ENCODE measurements around the gene PRCC. TPM values are rescaled to one million over a fixed set of nuclear protein-coding genes. Genes with fewer than 3 reads are reported as not detected.

The PRCC gene
- total and polyA plus RNA-seq, 9 donors = 24.7 to 72.5 (median 50.9) TPM

DNA sequence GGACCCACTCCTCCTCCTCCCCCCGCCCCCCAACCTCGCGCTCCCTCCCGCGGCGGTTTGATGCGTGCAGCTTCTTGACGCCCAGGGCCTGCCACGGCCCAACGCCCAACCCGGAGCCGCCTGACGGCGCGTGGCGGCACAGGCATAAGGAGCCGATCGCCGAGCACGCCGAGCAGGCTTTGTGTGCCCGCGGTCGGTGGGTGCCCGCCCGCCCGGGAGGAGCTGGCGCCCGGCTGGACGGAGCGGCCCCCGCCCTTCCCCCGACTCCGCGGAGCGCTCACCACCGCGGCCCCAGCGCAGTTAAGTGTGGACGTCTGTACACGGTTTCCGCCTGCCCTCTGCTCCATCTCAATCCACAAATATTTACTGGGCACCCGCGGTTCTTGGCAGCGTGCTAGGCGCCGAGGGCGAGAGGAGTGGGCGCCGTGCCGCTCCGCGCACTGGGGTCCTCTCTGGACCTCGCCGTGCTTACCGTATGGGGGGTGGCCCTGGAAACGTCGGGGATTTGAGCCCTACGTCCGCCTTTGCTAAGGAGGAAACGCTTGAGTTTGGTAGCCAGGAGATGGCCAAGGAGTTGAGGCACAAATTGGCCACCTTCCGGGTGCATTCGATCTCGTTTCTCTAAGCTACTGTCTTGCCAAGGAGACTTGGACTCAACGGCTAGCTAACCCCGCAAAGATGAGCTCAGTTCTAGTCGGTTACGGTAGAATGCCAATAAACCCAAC, 15.4 kb upstream of the PRCC start:
- no peak for TF ChIP-seq POLR2A (IDR thresholded peaks at IDR 0.05)
- TF ChIP-seq, protein P1, sequence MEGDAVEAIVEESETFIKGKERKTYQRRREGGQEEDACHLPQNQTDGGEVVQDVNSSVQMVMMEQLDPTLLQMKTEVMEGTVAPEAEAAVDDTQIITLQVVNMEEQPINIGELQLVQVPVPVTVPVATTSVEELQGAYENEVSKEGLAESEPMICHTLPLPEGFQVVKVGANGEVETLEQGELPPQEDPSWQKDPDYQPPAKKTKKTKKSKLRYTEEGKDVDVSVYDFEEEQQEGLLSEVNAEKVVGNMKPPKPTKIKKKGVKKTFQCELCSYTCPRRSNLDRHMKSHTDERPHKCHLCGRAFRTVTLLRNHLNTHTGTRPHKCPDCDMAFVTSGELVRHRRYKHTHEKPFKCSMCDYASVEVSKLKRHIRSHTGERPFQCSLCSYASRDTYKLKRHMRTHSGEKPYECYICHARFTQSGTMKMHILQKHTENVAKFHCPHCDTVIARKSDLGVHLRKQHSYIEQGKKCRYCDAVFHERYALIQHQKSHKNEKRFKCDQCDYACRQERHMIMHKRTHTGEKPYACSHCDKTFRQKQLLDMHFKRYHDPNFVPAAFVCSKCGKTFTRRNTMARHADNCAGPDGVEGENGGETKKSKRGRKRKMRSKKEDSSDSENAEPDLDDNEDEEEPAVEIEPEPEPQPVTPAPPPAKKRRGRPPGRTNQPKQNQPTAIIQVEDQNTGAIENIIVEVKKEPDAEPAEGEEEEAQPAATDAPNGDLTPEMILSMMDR (IDR thresholded peaks at IDR 0.05) = peak in 2 of 3 donors; percentile 9 to 27
- 0% methylated on average over 49 to 67 of the region's 68 CpGs for WGBS, 3 donors
- H3K36me3 ChIP-seq = no peaks in the 10 kb centered on the region
- intact Hi-C loops (cut with DNase I) = no loop called here
- DNase-seq = peak; percentile 97 to 98 (median 97)
- peak overlapping the region; percentile 66 for H3K4me3 ChIP-seq
- H3K4me1 ChIP-seq (ENCODE audit: insufficient read depth) = peaks cover 22% of the 10 kb centered on the region
- H3K9me3 ChIP-seq = no peaks in the 10 kb centered on the region
- peak overlapping the region; percentile 82 to 93 for H3K27ac ChIP-seq
- no peaks in the 10 kb centered on the region for H3K27me3 ChIP-seq

DNA sequence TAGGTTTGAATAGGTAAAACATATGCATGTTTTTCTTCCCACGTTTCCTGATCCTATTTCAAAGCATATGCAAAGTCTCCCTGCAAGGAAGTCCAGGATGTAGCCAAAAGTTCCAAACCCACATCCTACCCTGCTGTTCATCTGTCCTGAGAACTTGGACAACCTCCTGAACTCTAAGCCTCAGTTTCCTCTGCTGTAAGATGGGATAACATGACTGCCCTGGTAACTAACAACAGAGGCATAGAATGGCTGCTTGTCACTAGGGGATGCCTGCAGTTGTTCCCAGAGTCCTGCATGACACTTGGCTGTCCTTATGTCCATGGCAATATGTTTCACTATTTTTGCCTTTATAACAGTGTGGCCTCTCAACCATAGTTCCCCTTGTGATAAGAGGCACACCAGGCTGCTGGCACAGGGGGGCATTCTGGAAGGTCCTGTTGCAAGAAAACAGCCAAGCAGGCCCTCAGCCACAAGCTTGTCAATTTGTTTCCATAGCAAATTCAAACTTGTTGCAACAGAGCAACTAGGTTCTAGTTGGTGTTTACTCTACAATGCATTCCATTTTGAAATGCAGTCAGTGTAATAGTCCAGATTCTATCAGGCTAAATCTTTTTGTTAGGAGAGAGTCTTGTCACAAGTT, 14.4 kb upstream of the PRCC start:
- Histone ChIP-seq H3K36me3 (no peaks in the 10 kb centered on the region), H3K9me3 (no peaks in the 10 kb centered on the region), H3K27ac (no peak overlapping the region), H3K4me3 (no peak overlapping the region), H3K4me1 (ENCODE audit: insufficient read depth) (peaks cover 16% of the 10 kb centered on the region), H3K27me3 (no peaks in the 10 kb centered on the region)
- intact Hi-C loops (cut with DNase I) = no loop called here
- TF ChIP-seq, protein P1 (IDR thresholded peaks at IDR 0.05) = no peak
- TF ChIP-seq POLR2A (IDR thresholded peaks at IDR 0.05) (no peak), EP300 (IDR thresholded peaks at IDR 0.05) (no peak)
- peak in 1 of 5 donors; percentile 25 for DNase-seq
- WGBS, 3 donors = 17 to 24% (median 22%) methylated on average over 1 of the region's 1 CpG

DNA sequence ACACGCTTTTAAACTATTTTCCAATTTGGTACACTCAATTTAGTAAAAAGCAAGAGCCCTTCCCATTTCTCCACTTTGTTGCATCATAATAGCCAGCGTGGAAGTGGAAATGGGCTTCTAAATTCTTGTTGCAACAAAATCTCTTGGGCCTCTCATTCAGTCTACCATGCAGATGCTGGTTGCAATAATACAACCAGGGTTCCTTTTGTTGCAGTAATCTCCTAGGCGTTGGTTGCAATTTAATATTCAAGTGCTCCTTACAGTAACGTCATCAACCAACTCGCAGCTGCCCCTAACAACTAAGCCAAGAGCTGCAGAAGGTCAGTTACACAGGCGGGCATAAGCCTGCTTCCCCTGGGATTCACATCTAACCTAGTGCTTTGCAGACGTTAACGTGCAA, 13.1 kb upstream of the PRCC start:
- TF ChIP-seq EP300 (IDR thresholded peaks at IDR 0.05) (no peak), POLR2A (IDR thresholded peaks at IDR 0.05) (no peak)
- TF ChIP-seq, protein P1 (IDR thresholded peaks at IDR 0.05) = no peak
- H3K4me3 ChIP-seq = no peak overlapping the region
- 75 to 77% (median 76%) methylated on average over 8 of the region's 8 CpGs for WGBS, 3 donors
- peaks cover 8% of the 10 kb centered on the region for H3K4me1 ChIP-seq (ENCODE audit: insufficient read depth)
- intact Hi-C loops (cut with DNase I) = no loop called here
- no peak overlapping the region for H3K27ac ChIP-seq
- H3K27me3 ChIP-seq = no peaks in the 10 kb centered on the region
- H3K36me3 ChIP-seq = no peaks in the 10 kb centered on the region
- H3K9me3 ChIP-seq = no peaks in the 10 kb centered on the region
- peak in 1 of 5 donors; percentile 13 for DNase-seq

DNA sequence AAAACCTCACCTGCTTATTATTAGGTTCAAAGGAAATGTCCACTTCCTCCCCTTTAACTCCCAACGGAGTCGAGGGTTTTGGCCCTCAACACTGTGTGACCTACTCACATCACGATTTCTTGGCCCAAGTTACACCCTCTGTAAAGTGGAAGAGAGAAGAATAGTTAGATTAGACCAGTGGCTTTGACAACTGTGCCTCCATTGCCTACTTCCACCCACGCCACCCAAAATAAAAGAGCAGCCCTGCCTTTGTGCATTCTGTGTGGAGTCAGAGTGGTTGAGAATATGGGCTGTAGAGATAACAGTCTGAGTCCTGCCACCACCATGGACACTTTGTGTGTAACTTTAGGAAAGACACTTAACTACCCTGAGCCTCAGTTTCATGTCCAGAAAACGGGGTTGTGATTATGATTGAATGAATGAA, 11.8 kb upstream of the PRCC start:
- intact Hi-C loops (cut with DNase I) = no loop called here
- Histone ChIP-seq H3K27me3 (no peaks in the 10 kb centered on the region), H3K9me3 (no peaks in the 10 kb centered on the region), H3K27ac (no peak overlapping the region), H3K4me3 (no peak overlapping the region), H3K4me1 (ENCODE audit: insufficient read depth) (peaks cover 3% of the 10 kb centered on the region), H3K36me3 (no peaks in the 10 kb centered on the region)
- DNase-seq = no peak
- no peak for TF ChIP-seq EP300 (IDR thresholded peaks at IDR 0.05)
- TF ChIP-seq, protein P1 (IDR thresholded peaks at IDR 0.05) = no peak
- TF ChIP-seq POLR2A (IDR thresholded peaks at IDR 0.05) = no peak
- WGBS, 3 donors = 64 to 71% (median 67%) methylated on average over 5 of the region's 5 CpGs
